HG02870 (cell line): Measurements from ENCODE around the gene BCL10.

Experiments used
- ATAC-seq: cut with Tn5 transposase; IDR thresholded peaks from one replicate; pipeline ENCODE4 v1.9.1; 2021; ENCODE audit warnings: mild to moderate bottlenecking, moderate library complexity; ENCODE audit not compliant: unreplicated experiment

BCL10 gene

GRCh38 chr1:85300140-85300539 is 23.7 kb upstream of the BCL10 start:
- no peak for ATAC-seq

GRCh38 chr1:85297855-85298629 is 21.6 kb upstream of the BCL10 start:
- peak; percentile 78 for ATAC-seq

GRCh38 chr1:85297538-85297854 is 21.1 kb upstream of the BCL10 start:
- no peak for ATAC-seq

- ATAC-seq = no peak
Observed at GRCh38 chr1:85296980-85297379, 20.5 kb upstream of the BCL10 start.

- no peak for ATAC-seq
Observed at GRCh38 chr1:85295654-85296053, 19.2 kb upstream of the BCL10 start.

GRCh38 chr1:85295006-85295431 is 18.6 kb upstream of the BCL10 start:
- ATAC-seq = no peak

- no peak for ATAC-seq
Observed at GRCh38 chr1:85290826-85291225, 14.4 kb upstream of the BCL10 start.

- no peak for ATAC-seq
Observed at GRCh38 chr1:85289848-85290335, 13.5 kb upstream of the BCL10 start.

- no peak for ATAC-seq
Observed at GRCh38 chr1:85289207-85289847, 12.9 kb upstream of the BCL10 start.

GRCh38 chr1:85284202-85284601 is 7.8 kb upstream of the BCL10 start:
- ATAC-seq = no peak

GRCh38 chr1:85283475-85284199 is 7.2 kb upstream of the BCL10 start:
- no peak for ATAC-seq

- ATAC-seq = no peak
Observed at GRCh38 chr1:85282424-85282823, 6.0 kb upstream of the BCL10 start.

GRCh38 chr1:85280636-85281035 is 4.2 kb upstream of the BCL10 start:
- ATAC-seq = no peak

- no peak for ATAC-seq
Observed at GRCh38 chr1:85279458-85280080, 3.1 kb upstream of the BCL10 start.

GRCh38 chr1:85278853-85279314 is 2.5 kb upstream of the BCL10 start:
- ATAC-seq = peak; percentile 27

- no peak for ATAC-seq
Observed at GRCh38 chr1:85277802-85278201, 1.4 kb upstream of the BCL10 start.

GRCh38 chr1:85276978-85277639 is 677 bp upstream of the BCL10 start:
- ATAC-seq = no peak

- ATAC-seq = peak; percentile 22
Observed at GRCh38 chr1:85275701-85276214, 674 bp downstream of the BCL10 start.

GRCh38 chr1:85274969-85275453 is 1.4 kb downstream of the BCL10 start:
- ATAC-seq = no peak

GRCh38 chr1:85273397-85273796 is 3.0 kb downstream of the BCL10 start:
- no peak for ATAC-seq
